T47D (cell line): ENCODE measurements around the gene ROBO1.
"Not testable (repeated sequence)": the region's sequence is repeated elsewhere in the genome, so short reads cannot be mapped to it uniquely, and the experiment has no call there.

Experiments
- DNase-seq, 2 experiments: peaks; one replicate each; pipeline versions ENCODE4 v3.0.0 to v3.0.0-alpha.2; 2011 to 2012; ENCODE audit warnings: low read depth in 1 of 2, low spot score in 1 of 2
- JUND ChIP-seq: IDR thresholded peaks from 2 replicates; pipeline ENCODE4 v1.6.1; 2012; ENCODE audit warnings: low read depth
- in situ Hi-C: cut with HindIII; loops from 2 replicates; pipeline ENCODE4 v1.10.0; 2016; ENCODE audit warnings: low sequenced_read_pairs, low pct_unique_long_range_greater_than_20kb

ROBO1 gene

GRCh38 chr3:79187426-79187825 is 580.4 kb downstream of the ROBO1 start:
- in situ Hi-C loops = no loop called here
- no peak for DNase-seq
- no peak for TF ChIP-seq JUND

GRCh38 chr3:79184251-79184650 is 583.5 kb downstream of the ROBO1 start:
- in situ Hi-C loops = no loop called here
- no peak for DNase-seq
- TF ChIP-seq JUND = no peak

GRCh38 chr3:79183496-79183895 is 584.3 kb downstream of the ROBO1 start:
- no peak for DNase-seq
- no peak for TF ChIP-seq JUND
- in situ Hi-C loops = no loop called here

GRCh38 chr3:79178471-79179180 is 589.2 kb downstream of the ROBO1 start:
- in situ Hi-C loops = no loop called here
- no peak for DNase-seq
- no peak for TF ChIP-seq JUND

- no peak for DNase-seq
- TF ChIP-seq JUND = no peak
- in situ Hi-C loops = no loop called here
Observed at GRCh38 chr3:79175870-79176269, 591.9 kb downstream of the ROBO1 start.

GRCh38 chr3:79173259-79173658 is 594.5 kb downstream of the ROBO1 start:
- in situ Hi-C loops, DNase-seq: not testable (repeated sequence)

GRCh38 chr3:79172241-79172640 is 595.6 kb downstream of the ROBO1 start:
- in situ Hi-C loops = no loop called here
- no peak for DNase-seq
- no peak for TF ChIP-seq JUND

- DNase-seq = no peak
- in situ Hi-C loops = no loop called here
- no peak for TF ChIP-seq JUND
Observed at GRCh38 chr3:79170021-79170420, 597.8 kb downstream of the ROBO1 start.

- no peak for DNase-seq
- TF ChIP-seq JUND = no peak
- in situ Hi-C loops = no loop called here
Observed at GRCh38 chr3:79167651-79168416, 600.0 kb downstream of the ROBO1 start.

GRCh38 chr3:79162653-79163052 is 605.1 kb downstream of the ROBO1 start:
- TF ChIP-seq JUND = no peak
- DNase-seq = no peak
- in situ Hi-C loops = no loop called here

GRCh38 chr3:79161941-79162340 is 605.9 kb downstream of the ROBO1 start:
- no peak for DNase-seq
- TF ChIP-seq JUND = no peak
- in situ Hi-C loops = no loop called here

- TF ChIP-seq JUND = no peak
- in situ Hi-C loops = no loop called here
- no peak for DNase-seq
Observed at GRCh38 chr3:79160421-79160820, 607.4 kb downstream of the ROBO1 start.

GRCh38 chr3:79159736-79160135 is 608.1 kb downstream of the ROBO1 start:
- no peak for DNase-seq
- TF ChIP-seq JUND = no peak
- in situ Hi-C loops = no loop called here
